ENCODE data around the gene NFKBIZ.
"Not testable (repeated sequence)": the region's sequence is repeated elsewhere in the genome, so short reads cannot be mapped to it uniquely, and the experiment has no call there.

The NFKBIZ gene

GRCh38 chr3:101851072-101851770 lies 1.9 kb downstream of the NFKBIZ start:
- DNase-seq (ENCODE audit: low read depth in 2 of 2) = no peak

- no peak for DNase-seq (ENCODE audit: low read depth in 2 of 2)
These were observed 2.8 kb downstream of the NFKBIZ start for GRCh38 chr3:101851850-101852714.

- no peak for DNase-seq (ENCODE audit: low read depth in 2 of 2)
These were observed 3.9 kb downstream of the NFKBIZ start for GRCh38 chr3:101852983-101853840.

GRCh38 chr3:101853982-101854381 lies 4.7 kb downstream of the NFKBIZ start:
- DNase-seq (ENCODE audit: low read depth in 2 of 2) = no peak

- DNase-seq (ENCODE audit: low read depth in 2 of 2) = no peak
These were observed 5.4 kb downstream of the NFKBIZ start for GRCh38 chr3:101854608-101855304.

GRCh38 chr3:101857301-101857741 lies 8.0 kb downstream of the NFKBIZ start:
- no peak for DNase-seq (ENCODE audit: low read depth in 2 of 2)

GRCh38 chr3:101858464-101859030 lies 9.2 kb downstream of the NFKBIZ start:
- no peak for DNase-seq (ENCODE audit: low read depth in 2 of 2)

- no peak for DNase-seq (ENCODE audit: low read depth in 2 of 2)
These were observed 10.7 kb downstream of the NFKBIZ start for GRCh38 chr3:101859882-101860448.

- no peak for DNase-seq (ENCODE audit: low read depth in 2 of 2)
These were observed 12.0 kb downstream of the NFKBIZ start for GRCh38 chr3:101861212-101861788.

- DNase-seq (ENCODE audit: low read depth in 2 of 2) = no peak
These were observed 12.6 kb downstream of the NFKBIZ start for GRCh38 chr3:101861789-101862415.

GRCh38 chr3:101862416-101863165 lies 13.3 kb downstream of the NFKBIZ start:
- DNase-seq (ENCODE audit: low read depth in 2 of 2) = no peak

GRCh38 chr3:101864926-101865325 lies 15.6 kb downstream of the NFKBIZ start:
- not testable (repeated sequence) for DNase-seq (ENCODE audit: low read depth in 2 of 2)

- DNase-seq (ENCODE audit: low read depth in 2 of 2) = no peak
These were observed 16.6 kb downstream of the NFKBIZ start for GRCh38 chr3:101865751-101866509.

- no peak for DNase-seq (ENCODE audit: low read depth in 2 of 2)
These were observed 18.2 kb downstream of the NFKBIZ start for GRCh38 chr3:101867511-101867910.

- DNase-seq (ENCODE audit: low read depth in 2 of 2) = no peak
These were observed 18.7 kb downstream of the NFKBIZ start for GRCh38 chr3:101867996-101868395.

GRCh38 chr3:101868534-101869464 lies 19.5 kb downstream of the NFKBIZ start:
- no peak for DNase-seq (ENCODE audit: low read depth in 2 of 2)

GRCh38 chr3:101870138-101870537 lies 20.8 kb downstream of the NFKBIZ start:
- DNase-seq (ENCODE audit: low read depth in 2 of 2) = no peak
